Activated naive CD8-positive, alpha-beta T cell (primary cell): ENCODE data around the gene MTRFR.
"Not testable (repeated sequence)": the region's sequence is repeated elsewhere in the genome, so short reads cannot be mapped to it uniquely, and the experiment has no call there.

ENCODE experiments used
- H3K27ac Mint-ChIP-seq: one replicate; pipeline ENCODE4 v1.8.0; 2021; ENCODE audit warnings: mixed read lengths
- H3K27me3 Mint-ChIP-seq: one replicate; pipeline ENCODE4 v1.8.0; 2021; ENCODE audit warnings: mixed read lengths
- H3K36me3 Mint-ChIP-seq: one replicate; pipeline ENCODE4 v1.8.0; 2021; ENCODE audit warnings: mixed read lengths
- H3K4me1 Mint-ChIP-seq: one replicate; pipeline ENCODE4 v1.8.0; 2021; ENCODE audit warnings: low read depth, mixed read lengths
- H3K4me3 Mint-ChIP-seq: one replicate; pipeline ENCODE4 v1.8.0; 2021; ENCODE audit warnings: mild to moderate bottlenecking, mixed read lengths
- H3K9me3 Mint-ChIP-seq: one replicate; pipeline ENCODE4 v1.8.0; 2021; ENCODE audit warnings: low read depth, mixed read lengths

Gene MTRFR

DNA sequence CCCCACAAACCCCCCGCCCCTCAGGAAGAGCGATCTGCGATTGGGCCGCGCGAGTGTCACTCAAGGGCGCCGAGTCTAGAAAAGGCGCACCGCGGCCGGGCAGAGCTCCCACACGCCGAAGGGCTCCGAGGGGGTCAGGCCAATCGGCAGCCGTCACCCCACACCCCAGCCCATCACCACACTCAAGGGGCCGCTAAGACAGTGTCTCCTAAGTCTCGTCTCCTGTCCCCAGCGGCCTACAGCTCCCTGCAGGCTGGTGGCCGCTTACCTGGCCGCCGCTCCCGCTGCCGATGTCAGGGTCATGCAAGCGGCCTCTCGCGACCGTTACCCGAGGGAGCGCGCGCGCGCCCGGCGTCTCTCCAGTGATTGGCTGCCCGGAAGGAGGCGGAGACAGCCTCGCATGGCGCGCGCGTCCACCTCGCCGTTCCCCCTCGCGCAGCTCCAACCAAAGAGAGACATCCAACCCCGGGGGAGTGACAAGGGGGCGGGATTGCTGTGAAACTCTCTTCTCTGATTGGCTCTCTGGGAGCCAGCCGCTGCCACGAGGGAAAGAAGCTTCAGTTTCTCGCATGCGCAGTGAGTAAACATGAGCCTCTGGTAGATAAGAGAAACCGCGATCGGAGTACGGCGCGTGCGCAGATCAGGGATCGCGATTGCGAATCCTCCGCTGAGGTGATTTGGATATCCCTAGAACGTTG is at the start of gene MTRFR, which contains the start of gene MPHOSPH9:
TSS of gene MTRFR (plus strand) at position 630 of the 698 bp plus-strand sequence. CDS start 20,239 bp downstream, outside the sequence.
TSS of gene MPHOSPH9 (minus strand) at position 335 of the 698 bp plus-strand sequence. CDS start 2,777 bp downstream, outside the sequence.
- Mint-ChIP-seq H3K27ac (peak within 1 kb of the TSS; percentile 99), H3K4me3 (peak within 1 kb of the TSS; percentile 100), H3K36me3 (no peaks in the 10 kb centered on the region), H3K4me1 (peaks cover 72% of the 10 kb centered on the region), H3K27me3 (no peaks in the 10 kb centered on the region), H3K9me3 (no peaks in the 10 kb centered on the region)

DNA sequence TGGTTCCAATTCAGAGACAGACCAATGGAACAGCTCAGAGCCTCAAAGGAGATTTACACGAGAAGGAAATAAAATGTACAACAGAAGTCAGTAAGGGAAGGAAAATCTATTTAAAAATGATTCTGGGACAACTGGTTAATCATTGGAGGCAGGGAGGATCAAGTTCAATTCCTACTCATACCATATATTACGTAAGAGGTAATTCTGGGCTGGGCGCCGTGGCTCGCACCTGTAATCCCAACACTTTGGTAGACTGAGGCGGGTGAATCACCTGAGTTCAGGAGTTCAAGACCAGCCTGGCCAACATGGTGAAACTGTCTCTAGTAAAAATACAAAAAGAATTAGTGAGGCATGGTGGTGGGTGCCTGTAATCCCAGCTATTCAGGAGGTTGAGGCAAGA is 45.6 kb upstream of the MTRFR start:
- Mint-ChIP-seq H3K4me3 (no peak overlapping the region), H3K9me3 (no peaks in the 10 kb centered on the region), H3K27me3 (no peaks in the 10 kb centered on the region), H3K4me1 (peaks cover 1% of the 10 kb centered on the region), H3K27ac (no peak overlapping the region), H3K36me3 (peaks cover 9% of the 10 kb centered on the region)

DNA sequence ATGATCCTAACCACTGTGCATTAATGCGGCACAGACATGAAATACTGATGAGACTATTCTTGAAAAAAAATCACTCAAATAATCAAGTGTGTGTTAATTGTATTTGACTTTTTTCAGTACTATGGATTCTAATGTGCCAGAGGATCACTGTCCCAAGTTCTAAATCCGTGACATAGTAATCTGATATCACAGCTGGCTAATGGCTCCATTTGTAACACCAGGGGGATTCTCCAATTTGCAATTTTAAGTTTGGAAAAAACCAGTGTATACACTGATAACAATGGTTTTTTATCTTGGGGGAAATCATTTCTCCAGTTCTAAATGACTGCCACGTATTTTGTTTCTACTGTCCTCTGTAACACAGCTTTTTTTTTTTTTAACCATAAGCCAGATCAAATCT is 33.3 kb upstream of the MTRFR start:
- Mint-ChIP-seq H3K4me1 (peaks cover 18% of the 10 kb centered on the region), H3K27me3 (no peaks in the 10 kb centered on the region), H3K36me3 (peaks cover 8% of the 10 kb centered on the region), H3K27ac (peak overlapping the region; percentile 91), H3K4me3 (peak overlapping the region; percentile 11), H3K9me3 (no peaks in the 10 kb centered on the region)

DNA sequence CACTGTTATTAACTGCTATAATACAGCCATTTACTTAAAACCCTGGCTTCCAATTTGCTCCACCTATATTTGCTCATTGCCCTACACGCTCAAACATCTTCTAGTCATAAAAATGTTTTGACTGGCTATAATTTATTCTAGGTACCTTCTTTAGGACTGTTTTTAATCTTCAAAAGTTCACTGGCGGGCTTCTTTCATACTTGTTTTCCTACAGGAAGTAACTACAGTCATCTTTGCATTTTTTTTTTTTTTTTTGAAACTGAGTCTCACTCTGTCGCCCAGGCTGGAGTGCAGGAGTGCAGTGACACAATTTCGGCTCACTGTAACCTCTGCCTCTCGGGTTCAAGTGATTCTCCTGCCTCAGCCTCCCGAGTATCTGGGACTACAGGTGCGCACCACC is 32.8 kb upstream of the MTRFR start:
- Mint-ChIP-seq H3K36me3 (peaks cover 8% of the 10 kb centered on the region), H3K4me3 (peak overlapping the region; percentile 11), H3K27ac (peak overlapping the region; percentile 91), H3K4me1 (peaks cover 18% of the 10 kb centered on the region), H3K27me3 (no peaks in the 10 kb centered on the region), H3K9me3 (no peaks in the 10 kb centered on the region)

DNA sequence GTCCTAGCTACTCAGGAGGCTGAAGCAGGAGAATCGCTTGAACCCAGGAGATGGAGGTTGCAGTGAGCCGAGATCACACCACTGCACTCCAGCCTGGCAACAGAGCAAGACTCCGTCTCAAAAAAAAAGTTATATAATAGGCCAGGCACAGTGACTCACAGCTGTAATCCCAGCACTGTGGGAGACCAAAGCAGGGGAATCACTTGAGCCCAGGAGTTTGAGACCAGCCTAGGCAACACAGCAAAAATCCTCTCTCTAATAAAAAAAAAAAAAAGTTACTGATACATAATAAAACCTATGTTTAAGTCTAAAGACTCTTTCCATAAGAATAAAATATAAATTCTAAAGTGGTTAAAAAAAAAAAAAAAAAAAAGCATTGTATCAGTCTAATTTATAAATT is 26.4 kb upstream of the MTRFR start:
- H3K4me3 Mint-ChIP-seq, H3K9me3 Mint-ChIP-seq, H3K27ac Mint-ChIP-seq, H3K36me3 Mint-ChIP-seq, H3K27me3 Mint-ChIP-seq, H3K4me1 Mint-ChIP-seq: not testable (repeated sequence)

DNA sequence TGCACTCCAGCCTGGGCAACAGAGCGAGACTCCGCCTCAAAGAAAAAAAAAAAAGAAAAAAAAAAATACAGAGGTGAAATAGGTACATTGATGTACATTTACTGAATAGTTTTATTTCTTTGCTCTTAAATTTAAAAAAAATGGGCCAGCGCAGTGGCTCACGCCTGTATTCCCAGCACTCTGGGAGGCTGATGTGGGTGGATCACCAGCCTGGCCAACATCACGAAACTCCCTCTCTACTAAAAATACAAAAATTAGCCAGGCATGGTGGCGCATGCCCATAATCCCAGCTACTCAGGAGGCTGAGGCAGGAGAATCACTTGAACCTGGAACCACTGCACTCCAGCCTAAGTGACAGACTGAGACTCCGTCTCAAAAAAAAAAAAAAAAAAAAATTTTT is 25.4 kb upstream of the MTRFR start:
- not testable (repeated sequence) for H3K9me3 Mint-ChIP-seq, H3K36me3 Mint-ChIP-seq, H3K4me1 Mint-ChIP-seq, H3K27ac Mint-ChIP-seq, H3K4me3 Mint-ChIP-seq, H3K27me3 Mint-ChIP-seq

DNA sequence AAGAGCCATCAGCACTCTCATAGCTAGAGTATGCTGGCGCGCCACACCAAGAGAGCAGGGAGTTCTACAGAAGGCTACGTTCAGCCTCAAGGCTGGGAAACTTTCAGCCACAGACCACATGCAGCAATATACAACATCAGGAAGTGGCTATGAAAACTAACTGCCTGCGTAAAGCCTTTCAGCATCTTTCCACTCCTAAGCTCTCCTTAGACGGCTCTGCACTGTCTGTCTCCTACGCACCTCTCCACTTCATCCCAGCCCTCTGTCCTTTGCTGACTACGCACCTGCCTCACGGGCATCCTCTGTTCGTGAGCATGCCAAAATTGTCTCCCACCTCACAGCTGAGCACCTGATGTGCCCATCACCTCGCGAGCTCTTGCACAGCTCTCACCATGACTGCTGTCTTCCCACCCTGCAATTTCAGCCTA is 10.0 kb upstream of the MTRFR start:
- Mint-ChIP-seq H3K4me1 (peaks cover 42% of the 10 kb centered on the region), H3K4me3 (peak overlapping the region; percentile 72), H3K9me3 (no peaks in the 10 kb centered on the region), H3K36me3 (peaks cover 9% of the 10 kb centered on the region), H3K27ac (peak overlapping the region; percentile 92), H3K27me3 (no peaks in the 10 kb centered on the region)

DNA sequence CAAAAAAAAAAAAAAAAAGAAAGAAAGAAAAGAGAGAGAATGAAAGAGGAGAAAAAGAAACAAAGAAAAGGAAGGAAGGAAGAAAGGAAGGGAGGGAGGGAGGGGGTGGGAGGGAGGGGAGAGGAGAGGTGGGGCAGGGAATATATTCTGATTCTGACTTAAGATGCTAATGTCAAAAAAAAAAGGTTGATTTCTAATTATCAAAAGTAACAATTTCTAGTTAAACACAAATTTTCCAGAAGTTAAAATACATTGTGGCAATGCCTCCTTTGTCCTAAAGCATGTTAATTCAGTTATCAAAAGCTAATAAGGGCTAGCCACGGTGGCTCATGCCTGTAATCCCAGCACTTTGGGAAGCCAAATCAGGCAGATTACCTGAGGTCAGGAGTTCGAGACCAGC is 7.8 kb upstream of the MTRFR start:
- no peaks in the 10 kb centered on the region for H3K27me3 Mint-ChIP-seq
- no peak overlapping the region for H3K4me3 Mint-ChIP-seq
- peaks cover 9% of the 10 kb centered on the region for H3K36me3 Mint-ChIP-seq
- H3K27ac Mint-ChIP-seq, result peak overlapping the region; percentile 80
- H3K4me1 Mint-ChIP-seq, result peaks cover 60% of the 10 kb centered on the region
- no peaks in the 10 kb centered on the region for H3K9me3 Mint-ChIP-seq

DNA sequence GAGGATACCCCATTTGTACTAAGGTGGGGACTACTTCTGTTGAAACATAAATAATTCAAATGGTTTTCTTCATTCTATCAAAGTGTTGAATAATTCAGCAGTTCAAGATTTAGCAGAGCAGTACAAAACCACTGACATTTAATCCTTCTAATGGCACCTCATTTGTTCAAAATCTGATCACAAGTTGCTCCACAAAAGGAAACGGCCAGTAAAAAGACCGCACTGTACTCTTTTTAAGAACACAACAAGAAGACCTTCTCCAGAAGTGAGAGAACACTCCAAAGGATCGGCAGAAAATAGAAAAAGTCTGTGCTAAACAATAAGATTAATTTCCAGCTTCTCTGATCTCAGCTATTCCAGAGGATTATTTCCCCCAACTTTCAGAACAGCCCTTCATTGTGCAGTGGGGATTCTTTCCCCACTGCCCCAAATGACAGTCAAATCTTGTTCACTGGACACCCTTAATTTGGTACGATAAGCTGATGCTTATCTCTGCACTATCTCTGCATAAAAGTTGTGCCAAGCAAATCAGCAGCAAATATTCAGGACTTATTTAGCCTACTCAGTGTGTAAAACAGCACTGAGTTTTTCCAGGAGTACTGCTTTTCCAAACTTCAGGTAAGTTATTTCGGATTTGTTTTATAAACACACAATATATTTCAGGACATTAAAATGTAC is 5.5 kb upstream of the MTRFR start:
- Mint-ChIP-seq H3K4me3 (peak overlapping the region; percentile 51), H3K9me3 (no peaks in the 10 kb centered on the region), H3K4me1 (peaks cover 68% of the 10 kb centered on the region), H3K27me3 (no peaks in the 10 kb centered on the region), H3K27ac (peak overlapping the region; percentile 22), H3K36me3 (peaks cover 5% of the 10 kb centered on the region)

DNA sequence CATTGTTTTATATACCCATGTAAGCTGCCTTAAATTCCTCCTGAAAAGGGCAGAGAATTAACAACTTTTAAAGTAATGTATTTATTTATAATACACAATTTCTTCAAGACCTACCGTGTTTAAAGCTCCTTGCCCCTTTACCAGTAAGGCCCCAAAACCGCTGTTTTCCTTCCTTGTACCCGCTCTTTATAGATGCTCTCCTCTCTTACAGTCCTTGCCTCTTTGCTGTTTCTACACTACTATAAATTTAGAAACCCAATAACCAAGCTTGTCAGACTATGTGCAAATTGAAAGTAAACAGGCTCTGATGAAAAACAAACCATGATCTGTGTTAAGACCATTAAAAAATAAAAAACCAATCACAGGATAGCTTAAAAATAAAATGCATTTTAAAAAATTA is 4.2 kb upstream of the MTRFR start:
- H3K4me3 Mint-ChIP-seq, result peak overlapping the region; percentile 81
- H3K27ac Mint-ChIP-seq, result peak overlapping the region; percentile 91
- H3K9me3 Mint-ChIP-seq, result no peaks in the 10 kb centered on the region
- peaks cover 5% of the 10 kb centered on the region for H3K36me3 Mint-ChIP-seq
- H3K4me1 Mint-ChIP-seq, result peaks cover 64% of the 10 kb centered on the region
- H3K27me3 Mint-ChIP-seq, result no peaks in the 10 kb centered on the region

DNA sequence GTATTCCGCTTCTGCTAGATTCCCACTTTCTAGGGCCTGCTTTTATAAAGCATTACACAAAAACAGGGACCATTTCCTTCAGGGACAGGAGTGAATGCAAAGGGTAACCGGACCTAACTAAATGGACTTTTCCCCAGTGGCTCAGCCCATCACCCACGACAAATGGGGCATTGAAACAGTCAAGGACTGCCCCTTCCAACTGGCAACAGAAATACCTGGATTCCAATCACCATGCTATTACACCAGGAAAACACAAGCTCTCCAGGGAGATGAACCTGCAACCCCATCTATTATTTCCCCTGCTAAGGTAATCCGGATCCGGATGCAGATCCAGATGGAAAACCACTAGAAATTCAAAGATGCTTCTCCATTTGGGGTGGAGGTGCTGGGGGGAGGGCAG is 1.3 kb upstream of the MTRFR start:
- Mint-ChIP-seq H3K9me3 (no peaks in the 10 kb centered on the region), H3K27ac (peak overlapping the region; percentile 99), H3K4me3 (peak overlapping the region; percentile 100), H3K36me3 (peaks cover 2% of the 10 kb centered on the region), H3K27me3 (no peaks in the 10 kb centered on the region), H3K4me1 (peaks cover 70% of the 10 kb centered on the region)

DNA sequence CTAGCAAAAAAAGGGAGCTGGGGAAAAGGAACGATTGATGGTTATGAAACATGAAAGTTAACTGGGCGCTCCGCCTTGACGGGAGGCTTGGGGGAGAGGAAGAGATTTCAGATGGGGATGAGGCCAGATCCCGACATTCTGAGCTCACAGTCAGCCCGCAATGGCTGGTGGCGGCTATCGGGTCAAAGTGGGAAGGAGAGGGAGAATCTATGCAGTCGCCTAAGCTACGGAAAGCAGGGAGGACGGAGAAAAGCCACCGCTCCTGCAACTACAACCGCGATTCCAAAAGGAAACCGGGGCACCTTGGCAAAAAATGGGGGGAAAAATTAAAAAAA is 797 bp upstream of the MTRFR start:
- peaks cover 72% of the 10 kb centered on the region for H3K4me1 Mint-ChIP-seq
- H3K9me3 Mint-ChIP-seq, result no peaks in the 10 kb centered on the region
- H3K4me3 Mint-ChIP-seq, result peak overlapping the region; percentile 100
- H3K27ac Mint-ChIP-seq, result peak overlapping the region; percentile 99
- no peaks in the 10 kb centered on the region for H3K27me3 Mint-ChIP-seq
- peaks cover 2% of the 10 kb centered on the region for H3K36me3 Mint-ChIP-seq

DNA sequence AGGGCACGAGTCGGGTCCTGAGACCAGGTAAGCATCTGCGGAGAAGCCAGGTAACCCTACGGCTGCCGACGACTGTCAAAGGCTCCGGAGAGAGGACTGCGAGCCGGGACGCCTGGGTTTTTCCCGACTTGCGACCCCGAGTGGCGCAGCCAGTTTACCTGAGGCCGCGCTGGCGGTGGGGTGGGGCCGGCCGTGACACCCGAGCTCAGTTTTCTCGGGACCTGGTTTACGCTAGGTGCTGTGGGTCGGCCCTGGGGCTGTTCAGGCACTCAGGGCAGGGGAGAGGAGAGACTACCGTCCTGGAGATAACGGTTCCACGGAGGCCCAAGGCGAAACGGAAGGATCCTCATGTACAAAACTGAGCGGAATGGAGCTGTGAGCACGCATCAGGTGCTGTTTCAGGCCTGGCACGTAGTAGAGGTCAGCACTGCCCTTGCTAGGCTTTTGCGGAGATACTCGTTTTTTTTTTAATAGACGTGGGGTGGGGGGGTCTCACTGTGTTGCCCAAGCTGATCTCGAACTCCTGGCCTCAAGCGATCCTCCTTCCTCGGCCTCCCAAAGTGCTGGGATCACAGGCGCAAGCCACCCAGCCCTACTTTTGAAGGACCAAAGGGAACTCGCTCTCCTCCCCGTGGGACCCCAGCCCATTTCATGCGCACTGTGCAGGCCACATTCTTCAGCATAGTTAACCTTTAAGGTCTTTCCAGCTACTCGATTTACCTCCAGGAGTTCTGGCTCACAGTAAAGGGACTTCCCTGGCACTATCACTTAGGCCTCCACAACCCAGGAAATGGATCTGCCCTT is 471 bp downstream of the MTRFR start:
- Mint-ChIP-seq H3K27ac (peak overlapping the region; percentile 99), H3K36me3 (no peaks in the 10 kb centered on the region), H3K27me3 (no peaks in the 10 kb centered on the region), H3K9me3 (no peaks in the 10 kb centered on the region), H3K4me1 (peaks cover 74% of the 10 kb centered on the region), H3K4me3 (peak overlapping the region; percentile 100)

DNA sequence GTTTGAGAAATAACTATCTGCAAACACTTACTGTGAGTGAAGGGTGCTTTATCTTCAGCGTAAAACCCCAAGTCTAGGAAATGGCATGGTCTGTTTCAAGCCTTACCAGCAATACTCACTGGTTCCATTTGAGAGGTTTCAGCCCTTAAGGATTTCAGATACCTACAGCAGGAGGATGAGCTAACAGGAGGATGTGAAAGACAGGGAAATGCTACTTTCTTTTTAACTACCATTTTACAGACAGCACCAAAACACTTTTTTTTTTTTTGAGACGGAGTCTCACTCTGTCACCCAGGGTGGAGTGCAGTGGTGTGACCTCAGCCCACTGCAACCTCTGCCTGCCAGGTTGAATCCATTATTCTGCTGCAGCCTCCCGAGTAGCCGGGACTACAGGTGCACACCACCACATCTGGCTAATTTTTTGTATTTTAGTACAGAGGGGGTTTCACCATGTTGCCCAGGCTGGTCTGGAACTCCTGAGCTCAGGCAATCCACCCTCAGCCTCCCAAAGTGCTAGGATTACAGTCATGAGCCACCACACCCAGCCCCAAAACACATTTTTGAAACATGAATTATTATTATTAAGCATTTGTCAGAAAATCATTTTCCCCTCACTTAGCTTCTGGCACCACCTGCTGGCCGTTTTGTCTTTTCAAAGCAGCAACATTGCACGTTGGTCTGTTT is 4.6 kb downstream of the MTRFR start:
- Mint-ChIP-seq H3K36me3 (no peaks in the 10 kb centered on the region), H3K27ac (peak overlapping the region; percentile 70), H3K27me3 (no peaks in the 10 kb centered on the region), H3K9me3 (no peaks in the 10 kb centered on the region), H3K4me1 (peaks cover 56% of the 10 kb centered on the region), H3K4me3 (peak overlapping the region; percentile 58)

DNA sequence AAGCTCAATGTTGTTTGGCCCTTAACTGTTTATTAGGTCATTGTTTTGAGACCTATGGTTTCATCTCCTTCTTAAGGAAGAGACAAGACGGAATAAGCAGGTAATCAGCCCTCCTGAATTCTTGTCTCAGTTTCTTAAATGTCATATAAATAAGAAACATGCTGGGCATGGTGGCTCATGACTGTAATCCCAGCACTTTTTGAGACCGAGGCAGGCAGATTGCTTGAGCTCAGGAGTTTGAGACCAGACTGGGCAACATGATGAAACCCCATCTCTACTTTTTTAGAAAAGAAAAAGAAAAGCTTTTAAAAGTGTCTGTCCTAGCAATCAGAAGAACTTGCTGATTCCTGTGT is 5.1 kb downstream of the MTRFR start:
- Mint-ChIP-seq H3K27me3 (no peaks in the 10 kb centered on the region), H3K9me3 (no peaks in the 10 kb centered on the region), H3K36me3 (no peaks in the 10 kb centered on the region), H3K4me1 (peaks cover 55% of the 10 kb centered on the region), H3K27ac (peak overlapping the region; percentile 70), H3K4me3 (peak overlapping the region; percentile 58)
